ENCODE data around the gene ZNF557. TPM values are rescaled to one million over a fixed set of nuclear protein-coding genes. Genes with fewer than 3 reads are reported as not detected.

The ZNF557 gene
- total RNA-seq, 2 experiments from 2014 or later, result 7.6 to 8.0 TPM

- intact Hi-C loops (cut with micrococcal nuclease), result no loop called here
- Mint-ChIP-seq H3K4me3 (no peak overlapping the region), H3K36me3 (no peaks in the 10 kb centered on the region), H3K4me1 (ENCODE audit: low read depth) (no peaks in the 10 kb centered on the region), H3K9me3 (no peaks in the 10 kb centered on the region), H3K27ac (no peak overlapping the region), H3K27me3 (peaks cover 16% of the 10 kb centered on the region)
- ChIA-PET POLR2A (no interaction called here), CTCF (no interaction called here)
- no peak for DNase-seq
Observed at GRCh38 chr19:7113233-7113632, 43.7 kb downstream of the ZNF557 start.

DNA sequence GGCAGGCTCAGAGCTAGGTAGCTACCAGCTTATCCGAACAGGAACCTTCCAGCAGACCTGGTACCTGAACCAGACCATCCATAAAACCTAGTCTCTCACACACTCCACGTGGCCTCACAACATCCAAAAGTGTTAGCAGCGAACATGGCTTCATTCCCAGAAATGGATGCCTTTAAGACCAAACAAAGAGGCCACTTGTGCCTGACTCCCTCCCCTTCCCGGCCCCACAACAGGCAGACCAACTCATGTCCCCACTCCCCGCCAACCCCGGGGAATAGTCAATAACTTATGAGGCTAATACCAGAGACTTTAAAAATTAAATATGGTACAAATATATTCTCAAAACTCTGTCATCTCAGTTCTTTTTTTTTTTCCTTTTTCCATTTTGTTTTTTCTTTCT lies 46.2 kb downstream of the ZNF557 start:
- no peaks in the 10 kb centered on the region for H3K9me3 Mint-ChIP-seq
- no peak overlapping the region for H3K27ac Mint-ChIP-seq
- no peaks in the 10 kb centered on the region for H3K4me1 Mint-ChIP-seq (ENCODE audit: low read depth)
- H3K36me3 Mint-ChIP-seq, result no peaks in the 10 kb centered on the region
- ChIA-PET CTCF (interaction anchor here (1.0 kb wide), 1 partner anchor 14 kb away, joined by 3 read pairs; no protein-coding TSS in a partner anchor), POLR2A (no interaction called here)
- DNase-seq, result no peak
- no peak overlapping the region for H3K4me3 Mint-ChIP-seq
- H3K27me3 Mint-ChIP-seq, result peaks cover 16% of the 10 kb centered on the region
- intact Hi-C loops (cut with micrococcal nuclease), result no loop called here

DNA sequence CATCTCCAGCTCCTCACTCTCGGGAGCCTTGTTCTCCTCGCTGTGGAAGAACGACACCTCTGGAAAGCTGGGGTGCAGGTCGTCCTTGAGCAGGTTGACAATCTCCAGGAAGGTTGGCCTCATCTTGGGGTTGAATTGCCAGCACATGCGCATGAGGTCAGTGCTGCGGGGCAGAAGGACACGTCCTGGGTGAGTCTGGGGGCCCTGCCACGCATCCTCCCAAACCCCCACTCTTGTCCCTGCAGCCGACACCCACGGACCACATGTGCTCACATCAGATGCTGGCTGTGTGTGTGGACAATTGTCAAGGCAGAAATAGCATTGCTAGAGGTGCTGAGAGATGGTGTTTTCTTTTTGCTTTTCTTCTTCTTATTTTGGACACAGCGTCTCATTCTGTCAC lies 47.7 kb downstream of the ZNF557 start:
- no peaks in the 10 kb centered on the region for H3K36me3 Mint-ChIP-seq
- H3K4me3 Mint-ChIP-seq, result no peak overlapping the region
- intact Hi-C loops (cut with micrococcal nuclease), result no loop called here
- ChIA-PET POLR2A (no interaction called here), CTCF (no interaction called here)
- H3K9me3 Mint-ChIP-seq, result no peaks in the 10 kb centered on the region
- H3K27ac Mint-ChIP-seq, result no peak overlapping the region
- no peak for DNase-seq
- H3K27me3 Mint-ChIP-seq, result peaks cover 14% of the 10 kb centered on the region
- H3K4me1 Mint-ChIP-seq (ENCODE audit: low read depth), result no peaks in the 10 kb centered on the region

DNA sequence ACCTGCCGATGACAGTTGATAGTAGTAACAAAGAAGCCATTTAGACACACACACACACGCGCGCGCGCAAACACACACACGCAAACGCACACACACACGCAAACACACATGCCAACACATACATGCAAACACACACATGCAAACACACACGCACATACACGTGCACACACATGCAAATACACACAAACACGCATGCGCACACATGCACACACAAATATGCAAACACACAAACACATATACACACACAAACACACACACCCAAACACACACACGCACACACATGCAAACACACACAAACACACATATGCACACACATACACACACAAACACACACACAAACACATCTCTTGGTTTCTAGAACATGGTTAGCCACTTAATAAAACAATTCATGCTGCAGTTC lies 50.1 kb downstream of the ZNF557 start:
- no peak for DNase-seq
- H3K4me3 Mint-ChIP-seq, result no peak overlapping the region
- POLR2A ChIA-PET, result no interaction called here
- CTCF ChIA-PET, result no interaction called here
- H3K27ac Mint-ChIP-seq, result no peak overlapping the region
- peaks cover under 1% of the 10 kb centered on the region for H3K36me3 Mint-ChIP-seq
- H3K4me1 Mint-ChIP-seq (ENCODE audit: low read depth), result no peaks in the 10 kb centered on the region
- intact Hi-C loops (cut with micrococcal nuclease), result no loop called here
- peaks cover 3% of the 10 kb centered on the region for H3K27me3 Mint-ChIP-seq
- H3K9me3 Mint-ChIP-seq, result peaks cover 1% of the 10 kb centered on the region

DNA sequence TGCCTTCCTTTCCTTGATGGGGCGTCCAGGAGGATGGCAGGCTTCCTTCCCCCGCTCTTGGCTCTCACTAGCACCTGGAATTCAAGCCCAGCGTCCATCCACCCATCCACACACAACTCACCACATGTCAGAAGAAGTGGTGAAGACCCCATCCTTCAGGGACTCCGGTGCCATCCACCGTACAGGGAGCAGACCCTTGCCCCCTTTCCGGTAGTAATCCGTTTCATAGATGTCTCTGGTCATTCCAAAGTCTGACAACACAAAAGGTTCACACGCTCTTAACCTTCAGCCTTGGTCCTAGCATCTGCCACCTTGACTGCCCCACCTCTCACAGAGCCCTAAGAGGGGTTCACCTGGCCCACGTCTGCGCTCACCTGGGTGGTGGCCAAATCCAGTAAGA lies 51.0 kb downstream of the ZNF557 start:
- no peak for DNase-seq
- intact Hi-C loops (cut with micrococcal nuclease), result no loop called here

GRCh38 chr19:7122701-7123100 lies 53.2 kb downstream of the ZNF557 start:
- intact Hi-C loops (cut with micrococcal nuclease), result no loop called here
- CTCF ChIA-PET, result no interaction called here

More for the DNA sequence above, 51.0 kb downstream of the ZNF557 start:
- Mint-ChIP-seq H3K27ac (no peak overlapping the region), H3K36me3 (peaks cover 9% of the 10 kb centered on the region), H3K4me3 (no peak overlapping the region), H3K9me3 (peaks cover 10% of the 10 kb centered on the region), H3K4me1 (ENCODE audit: low read depth) (no peaks in the 10 kb centered on the region), H3K27me3 (peaks cover 3% of the 10 kb centered on the region)
- POLR2A ChIA-PET, result no interaction called here
- CTCF ChIA-PET, result no interaction called here

DNA sequence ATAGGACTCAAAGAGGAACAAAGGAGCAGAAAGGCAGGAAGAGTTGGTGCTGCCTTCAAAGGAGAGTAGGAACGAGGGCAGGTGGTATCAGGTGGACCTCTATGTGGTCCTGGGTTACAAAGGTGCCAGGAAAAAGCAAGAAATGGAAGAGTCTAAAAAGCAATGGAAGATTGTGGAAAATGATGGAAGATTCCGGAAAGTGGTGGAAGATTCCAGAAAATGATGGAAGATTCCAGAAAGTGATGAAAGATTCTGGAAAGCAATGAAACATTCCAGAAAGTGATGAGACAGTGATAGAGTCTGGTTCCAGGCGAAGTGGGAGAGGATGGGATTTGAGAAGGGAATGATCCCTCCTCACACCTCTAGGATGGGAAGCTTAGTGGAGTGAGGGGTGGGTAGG lies 55.3 kb downstream of the ZNF557 start:
- ChIA-PET POLR2A (no interaction called here), CTCF (no interaction called here)
- no peak overlapping the region for H3K27ac Mint-ChIP-seq

More at GRCh38 chr19:7122701-7123100, 53.2 kb downstream of the ZNF557 start:
- POLR2A ChIA-PET, result no interaction called here
- Mint-ChIP-seq H3K4me3 (no peak overlapping the region), H3K36me3 (peaks cover 11% of the 10 kb centered on the region), H3K27ac (no peak overlapping the region), H3K9me3 (peaks cover 22% of the 10 kb centered on the region), H3K4me1 (ENCODE audit: low read depth) (no peaks in the 10 kb centered on the region), H3K27me3 (no peaks in the 10 kb centered on the region)
- no peak for DNase-seq

DNA sequence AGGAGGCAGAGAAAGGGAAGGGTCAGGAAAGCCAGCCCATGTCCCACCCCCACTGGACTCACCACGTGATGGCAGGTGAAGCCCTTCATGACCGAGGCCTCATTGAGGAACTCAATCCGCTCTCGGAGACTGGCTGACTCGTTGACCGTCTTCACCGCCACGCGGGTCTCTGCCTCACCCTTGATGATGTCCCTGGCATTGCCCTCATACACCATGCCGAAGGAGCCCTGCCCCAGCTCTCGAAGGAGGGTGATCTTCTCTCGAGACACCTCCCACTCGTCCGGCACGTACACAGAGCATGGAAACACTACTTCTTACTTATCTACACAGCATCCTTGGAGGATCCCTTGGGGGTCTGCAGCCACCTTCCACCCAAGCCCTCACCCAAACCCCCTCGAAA lies 55.7 kb downstream of the ZNF557 start:
- no peak for DNase-seq
- ChIA-PET POLR2A (no interaction called here), CTCF (interaction anchor here (1.2 kb wide), 1 partner anchor 23 kb away, joined by 3 read pairs; no protein-coding TSS in a partner anchor)
- H3K9me3 Mint-ChIP-seq, result peaks cover 26% of the 10 kb centered on the region
- no peak overlapping the region for H3K27ac Mint-ChIP-seq
- intact Hi-C loops (cut with micrococcal nuclease), result no loop called here
- no peaks in the 10 kb centered on the region for H3K27me3 Mint-ChIP-seq
- H3K4me1 Mint-ChIP-seq (ENCODE audit: low read depth), result no peaks in the 10 kb centered on the region
- peaks cover 11% of the 10 kb centered on the region for H3K36me3 Mint-ChIP-seq
- no peak overlapping the region for H3K4me3 Mint-ChIP-seq

More for the DNA sequence above, 55.3 kb downstream of the ZNF557 start:
- H3K4me1 Mint-ChIP-seq (ENCODE audit: low read depth), result no peaks in the 10 kb centered on the region
- no peaks in the 10 kb centered on the region for H3K27me3 Mint-ChIP-seq
- intact Hi-C loops (cut with micrococcal nuclease), result no loop called here
- no peak overlapping the region for H3K4me3 Mint-ChIP-seq
- DNase-seq, result no peak
- peaks cover 22% of the 10 kb centered on the region for H3K9me3 Mint-ChIP-seq
- peaks cover 11% of the 10 kb centered on the region for H3K36me3 Mint-ChIP-seq

DNA sequence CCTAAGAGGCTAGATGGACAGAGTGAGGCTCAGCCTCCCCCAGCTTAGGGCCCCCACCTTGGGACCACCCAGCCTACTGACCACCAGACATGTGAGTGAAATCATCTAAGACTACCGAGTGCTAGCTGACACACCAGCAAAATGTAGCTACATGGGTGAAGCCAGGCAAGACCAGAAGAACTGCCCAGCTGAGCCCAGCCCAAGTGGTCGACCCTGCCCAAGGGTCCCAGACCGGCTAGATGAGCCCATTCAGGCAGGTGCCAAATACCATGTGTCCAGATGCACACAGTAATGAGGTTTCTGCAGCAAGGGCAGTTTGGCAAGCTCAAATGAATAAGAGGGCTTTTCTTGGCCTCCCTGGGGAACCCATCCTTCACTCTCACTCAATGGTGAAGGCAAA lies 56.6 kb downstream of the ZNF557 start:
- Mint-ChIP-seq H3K27me3 (no peaks in the 10 kb centered on the region), H3K9me3 (peaks cover 26% of the 10 kb centered on the region), H3K4me1 (ENCODE audit: low read depth) (no peaks in the 10 kb centered on the region), H3K4me3 (no peak overlapping the region), H3K36me3 (peaks cover 11% of the 10 kb centered on the region), H3K27ac (no peak overlapping the region)
- ChIA-PET CTCF (interaction anchor here (1.2 kb wide), 1 partner anchor 23 kb away, joined by 3 read pairs; no protein-coding TSS in a partner anchor), POLR2A (no interaction called here)
- DNase-seq, result no peak
- intact Hi-C loops (cut with micrococcal nuclease), result no loop called here

- intact Hi-C loops (cut with micrococcal nuclease), result no loop called here
- POLR2A ChIA-PET, result no interaction called here
Observed at GRCh38 chr19:7130043-7130442, 60.5 kb downstream of the ZNF557 start.

GRCh38 chr19:7132054-7132453 lies 62.6 kb downstream of the ZNF557 start:
- Mint-ChIP-seq H3K4me3 (no peak overlapping the region), H3K27ac (no peak overlapping the region), H3K4me1 (ENCODE audit: low read depth) (no peaks in the 10 kb centered on the region), H3K9me3 (peaks cover 4% of the 10 kb centered on the region), H3K36me3 (no peaks in the 10 kb centered on the region), H3K27me3 (peaks cover 2% of the 10 kb centered on the region)
- no peak for DNase-seq
- intact Hi-C loops (cut with micrococcal nuclease), result no loop called here
- POLR2A ChIA-PET, result no interaction called here
- CTCF ChIA-PET, result no interaction called here

More at GRCh38 chr19:7130043-7130442, 60.5 kb downstream of the ZNF557 start:
- Mint-ChIP-seq H3K36me3 (peaks cover 6% of the 10 kb centered on the region), H3K9me3 (peaks cover 21% of the 10 kb centered on the region), H3K27me3 (peaks cover 2% of the 10 kb centered on the region), H3K4me1 (ENCODE audit: low read depth) (no peaks in the 10 kb centered on the region), H3K27ac (no peak overlapping the region), H3K4me3 (no peak overlapping the region)
- CTCF ChIA-PET, result no interaction called here
- no peak for DNase-seq

GRCh38 chr19:7137120-7137519 lies 67.6 kb downstream of the ZNF557 start:
- Mint-ChIP-seq H3K27ac (no peak overlapping the region), H3K36me3 (no peaks in the 10 kb centered on the region), H3K9me3 (peaks cover 3% of the 10 kb centered on the region), H3K4me1 (ENCODE audit: low read depth) (no peaks in the 10 kb centered on the region), H3K4me3 (no peak overlapping the region), H3K27me3 (peaks cover under 1% of the 10 kb centered on the region)
- POLR2A ChIA-PET, result no interaction called here
- CTCF ChIA-PET, result interaction anchor here (0.6 kb wide), 1 partner anchor 1011 kb away, joined by 3 read pairs; no protein-coding TSS in a partner anchor
- no peak for DNase-seq
- intact Hi-C loops (cut with micrococcal nuclease), result no loop called here
